GM12801 (cell line): ENCODE data around the gene HSPG2.

Experiments
- CTCF ChIP-seq: IDR thresholded peaks from one replicate; pipeline ENCODE4 v1.5.1; 2011; ENCODE audit warnings: control low read depth; ENCODE audit not compliant: insufficient read length; ENCODE audit errors: extremely low read depth

HSPG2 gene

GRCh38 chr1:21855257-21856096 lies 81.6 kb downstream of the HSPG2 start:
- no peak for TF ChIP-seq CTCF

GRCh38 chr1:21854751-21855131 lies 82.4 kb downstream of the HSPG2 start:
- no peak for TF ChIP-seq CTCF

- no peak for TF ChIP-seq CTCF
Measured at GRCh38 chr1:21854090-21854750, 82.9 kb downstream of the HSPG2 start.

GRCh38 chr1:21853131-21853427 lies 84.0 kb downstream of the HSPG2 start:
- TF ChIP-seq CTCF, result no peak

GRCh38 chr1:21852282-21853130 lies 84.6 kb downstream of the HSPG2 start:
- TF ChIP-seq CTCF, result no peak

GRCh38 chr1:21851430-21852250 lies 85.5 kb downstream of the HSPG2 start:
- TF ChIP-seq CTCF, result no peak
